NT2/D1 (cell line): ENCODE data around the gene FAF1.

Experiments used
- DNase-seq: peaks from one replicate; pipeline ENCODE4 v3.0.0-alpha.2; 2011; ENCODE audit warnings: low read depth, low spot score
- H3K27me3 ChIP-seq: 2 replicates; pipeline ENCODE4 v1.6.0; 2011; ENCODE audit warnings: mild to moderate bottlenecking; ENCODE audit not compliant: insufficient read length, insufficient read depth
- H3K36me3 ChIP-seq: 2 replicates; pipeline ENCODE4 v1.6.1; 2011; ENCODE audit warnings: mild to moderate bottlenecking, low read length, mixed read lengths; ENCODE audit not compliant: insufficient read depth, insufficient read length
- H3K4me1 ChIP-seq: 2 replicates; pipeline ENCODE4 v1.5.1; 2011; ENCODE audit not compliant: insufficient read depth, insufficient read length
- H3K4me3 ChIP-seq: 2 replicates; pipeline ENCODE4 v1.5.1; 2011; ENCODE audit warnings: low read depth; ENCODE audit not compliant: insufficient read length
- H3K9ac ChIP-seq: 2 replicates; pipeline ENCODE4 v1.6.0; 2011; ENCODE audit warnings: low read depth; ENCODE audit not compliant: insufficient read length
- H3K9me3 ChIP-seq: 2 replicates; pipeline ENCODE4 v1.5.1; 2011; ENCODE audit warnings: mild to moderate bottlenecking, low read length; ENCODE audit not compliant: insufficient read depth
- SUZ12 ChIP-seq: IDR thresholded peaks from 2 replicates; pipeline ENCODE4 v1.6.1; 2011; ENCODE audit not compliant: insufficient read length, insufficient read depth; ENCODE audit errors: extremely low read depth
- YY1 ChIP-seq: IDR thresholded peaks from 2 replicates; pipeline ENCODE4 v1.6.1; 2011; ENCODE audit not compliant: insufficient read length, insufficient read depth
- ZNF274 ChIP-seq: IDR thresholded peaks from 2 replicates; pipeline ENCODE4 v1.6.1; 2011; ENCODE audit warnings: mild to moderate bottlenecking, low read depth, low read length

Gene FAF1

GRCh38 chr1:50517488-50517887, 442.6 kb downstream of the FAF1 start:
- H3K9me3 ChIP-seq, result no peaks in the 10 kb centered on the region
- no peak overlapping the region for H3K9ac ChIP-seq
- H3K27me3 ChIP-seq, result no peaks in the 10 kb centered on the region
- H3K4me3 ChIP-seq, result no peak overlapping the region
- DNase-seq, result no peak
- no peaks in the 10 kb centered on the region for H3K36me3 ChIP-seq
- H3K4me1 ChIP-seq, result no peaks in the 10 kb centered on the region
- TF ChIP-seq ZNF274 (no peak), YY1 (no peak)

DNA sequence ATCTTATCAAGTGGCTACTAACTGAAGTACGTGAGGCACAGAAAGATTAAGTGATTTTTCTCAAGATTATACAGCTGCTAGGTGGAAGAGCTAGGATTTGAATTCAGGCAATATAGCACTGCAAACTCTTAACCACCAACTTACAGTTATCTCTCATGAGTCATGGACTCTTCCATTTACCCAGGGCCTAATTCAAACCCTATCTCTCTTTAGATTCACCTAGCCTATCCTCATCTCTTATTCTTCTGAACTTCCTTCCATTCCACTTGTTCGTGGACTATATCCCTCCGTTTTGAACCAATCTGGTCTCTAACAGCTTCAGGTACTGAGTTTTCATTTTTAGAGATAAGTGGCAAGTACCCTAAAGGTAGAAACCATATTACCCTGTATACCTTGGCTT, 444.0 kb downstream of the FAF1 start:
- H3K27me3 ChIP-seq, result no peaks in the 10 kb centered on the region

DNA sequence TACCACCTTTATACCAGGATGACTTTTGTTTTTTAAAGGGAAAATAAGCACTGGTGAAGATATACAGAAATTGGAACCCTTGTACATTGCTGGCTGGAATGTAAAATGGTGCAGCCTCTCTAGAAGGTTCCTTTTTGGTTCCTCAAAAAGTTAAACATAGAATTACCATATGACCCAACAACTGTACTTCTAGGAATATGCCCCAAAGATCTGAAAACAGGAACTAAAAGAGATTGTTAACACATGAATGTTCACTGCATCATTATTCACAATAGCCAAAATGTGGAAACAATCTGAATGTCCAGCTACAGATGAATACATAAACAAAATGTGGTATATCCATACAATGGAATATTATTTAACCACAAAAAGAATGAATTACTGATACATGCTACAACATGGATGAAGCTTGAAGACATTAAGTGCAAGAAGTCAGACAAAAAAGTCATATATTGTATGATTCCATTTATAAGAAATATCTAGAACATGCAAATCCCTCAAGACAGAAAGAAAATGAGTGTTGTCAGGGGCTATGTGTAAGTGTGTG, 452.0 kb downstream of the FAF1 start:
- H3K27me3 ChIP-seq, result no peaks in the 10 kb centered on the region
- H3K4me3 ChIP-seq, result no peak overlapping the region
- H3K9me3 ChIP-seq, result peaks cover 8% of the 10 kb centered on the region
- DNase-seq, result no peak
- H3K9ac ChIP-seq, result no peak overlapping the region
- no peaks in the 10 kb centered on the region for H3K4me1 ChIP-seq
- H3K36me3 ChIP-seq, result no peaks in the 10 kb centered on the region
- TF ChIP-seq YY1 (no peak), SUZ12 (no peak), ZNF274 (no peak)

More for the DNA sequence above, 444.0 kb downstream of the FAF1 start:
- Histone ChIP-seq H3K9me3 (no peaks in the 10 kb centered on the region), H3K36me3 (no peaks in the 10 kb centered on the region), H3K4me1 (no peaks in the 10 kb centered on the region), H3K4me3 (no peak overlapping the region), H3K9ac (no peak overlapping the region)
- no peak for DNase-seq
- TF ChIP-seq ZNF274, result no peak
- no peak for TF ChIP-seq SUZ12
- TF ChIP-seq YY1, result no peak

DNA sequence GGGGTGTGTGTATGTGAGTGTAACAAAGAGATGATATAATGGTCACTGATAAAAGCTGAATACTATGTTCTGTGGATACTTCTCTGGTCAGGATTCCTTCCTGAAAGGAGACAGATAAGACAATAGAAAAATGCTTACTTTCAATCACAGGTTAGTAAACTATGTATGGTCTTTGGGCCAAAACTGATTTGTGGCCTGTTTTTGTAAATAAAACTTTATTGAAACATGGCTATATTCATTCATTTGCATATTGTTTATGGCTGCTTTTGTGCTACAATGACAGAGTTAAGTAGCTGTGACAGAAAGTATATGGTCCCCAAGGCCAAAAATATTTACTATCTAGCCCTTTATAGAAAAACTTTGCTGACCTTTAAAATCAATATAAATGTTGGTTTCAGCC, 454.6 kb downstream of the FAF1 start:
- Histone ChIP-seq H3K4me3 (no peak overlapping the region), H3K9me3 (peaks cover 9% of the 10 kb centered on the region), H3K27me3 (no peaks in the 10 kb centered on the region), H3K36me3 (no peaks in the 10 kb centered on the region), H3K9ac (no peak overlapping the region), H3K4me1 (no peaks in the 10 kb centered on the region)
- no peak for DNase-seq
- TF ChIP-seq ZNF274, result no peak
- no peak for TF ChIP-seq YY1
- no peak for TF ChIP-seq SUZ12

DNA sequence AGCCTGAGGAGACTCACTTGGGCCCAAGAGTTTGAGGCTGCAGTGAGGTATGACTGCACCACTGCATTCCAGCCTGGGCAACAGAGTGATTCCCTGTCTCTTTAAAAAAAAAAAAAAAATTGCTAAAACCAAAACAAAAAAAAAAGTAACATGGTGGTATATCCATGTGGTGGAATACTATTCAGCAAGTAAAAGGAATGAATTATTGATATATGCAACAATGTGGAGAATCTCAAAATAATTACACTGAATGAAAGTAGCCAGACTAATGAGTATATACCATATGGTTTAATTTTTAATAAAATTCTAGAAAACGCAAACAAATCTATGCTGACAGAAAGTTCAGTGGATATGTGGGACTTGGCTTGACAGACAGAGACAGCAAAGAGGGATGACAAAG, 456.6 kb downstream of the FAF1 start:
- Histone ChIP-seq H3K9ac (no peak overlapping the region), H3K36me3 (no peaks in the 10 kb centered on the region), H3K4me3 (no peak overlapping the region), H3K9me3 (peaks cover 9% of the 10 kb centered on the region), H3K4me1 (no peaks in the 10 kb centered on the region), H3K27me3 (no peaks in the 10 kb centered on the region)
- DNase-seq, result no peak
- TF ChIP-seq YY1 (no peak), ZNF274 (no peak), SUZ12 (no peak)

- DNase-seq, result no peak
- Histone ChIP-seq H3K4me1 (no peaks in the 10 kb centered on the region), H3K4me3 (no peak overlapping the region), H3K9ac (no peak overlapping the region), H3K36me3 (no peaks in the 10 kb centered on the region), H3K27me3 (no peaks in the 10 kb centered on the region), H3K9me3 (peaks cover 16% of the 10 kb centered on the region)
- no peak for TF ChIP-seq SUZ12
- TF ChIP-seq ZNF274, result no peak
- TF ChIP-seq YY1, result no peak
These were observed 457.9 kb downstream of the FAF1 start for GRCh38 chr1:50502147-50502546.

- H3K27me3 ChIP-seq, result no peaks in the 10 kb centered on the region
- H3K4me1 ChIP-seq, result no peaks in the 10 kb centered on the region
- TF ChIP-seq YY1, result no peak
- TF ChIP-seq ZNF274, result no peak
- no peak for TF ChIP-seq SUZ12
- H3K4me3 ChIP-seq, result no peak overlapping the region
- no peak overlapping the region for H3K9ac ChIP-seq
- no peak for DNase-seq
- H3K36me3 ChIP-seq, result no peaks in the 10 kb centered on the region
- peaks cover 15% of the 10 kb centered on the region; the same call in 1 of the 2 replicates for H3K9me3 ChIP-seq
These were observed 463.1 kb downstream of the FAF1 start for GRCh38 chr1:50497007-50497406.

GRCh38 chr1:50493710-50494109, 466.4 kb downstream of the FAF1 start:
- no peak for TF ChIP-seq YY1
- TF ChIP-seq SUZ12, result no peak
- TF ChIP-seq ZNF274, result no peak
- Histone ChIP-seq H3K36me3 (no peaks in the 10 kb centered on the region), H3K4me3 (no peak overlapping the region), H3K9ac (no peak overlapping the region), H3K4me1 (no peaks in the 10 kb centered on the region), H3K9me3 (peaks cover 15% of the 10 kb centered on the region; the same call in 1 of the 2 replicates), H3K27me3 (no peaks in the 10 kb centered on the region)
- DNase-seq, result no peak
